MG63 (cell line): ENCODE data around the gene BACE2. TPM values are rescaled to one million over a fixed set of nuclear protein-coding genes. Genes with fewer than 3 reads are reported as not detected.
"Not testable (repeated sequence)": the region's sequence is repeated elsewhere in the genome, so short reads cannot be mapped to it uniquely, and the experiment has no call there.

Experiments used
- DNase-seq: peaks from one replicate; pipeline ENCODE4 v3.0.0-alpha.2; 2020
- H3K27me3 ChIP-seq: fragments of 250-450 bp; sonication (Bioruptor Pico); 2 replicates; pipeline ENCODE4 v1.5.1; 2020; ENCODE audit warnings: mild to moderate bottlenecking, moderate library complexity
- H3K36me3 ChIP-seq: fragments of 250-450 bp; sonication (Bioruptor Pico); 2 replicates; pipeline ENCODE4 v1.5.1; 2020; ENCODE audit warnings: mild to moderate bottlenecking, moderate library complexity
- H3K4me3 ChIP-seq: fragments of 250-450 bp; sonication (Bioruptor Pico); 2 replicates; pipeline ENCODE4 v1.5.1; 2020; ENCODE audit warnings: mild to moderate bottlenecking, moderate library complexity
- H3K9me3 ChIP-seq: fragments of 250-450 bp; sonication (Bioruptor Pico); 2 replicates; pipeline ENCODE4 v1.5.1; 2020; ENCODE audit warnings: mild to moderate bottlenecking, moderate library complexity
- total RNA-seq: library from RNA; depleted of rRNA; stranded (reverse); fragments of >200 nt; shearing (Covaris generic); gene quantifications from 2 replicates; pipeline ENCODE4 v1.2.3, GENCODE V29; 2014; ENCODE audit warnings: low replicate concordance

BACE2 gene
- total RNA-seq, 1 experiment from 2014 or later = 220 TPM

DNA sequence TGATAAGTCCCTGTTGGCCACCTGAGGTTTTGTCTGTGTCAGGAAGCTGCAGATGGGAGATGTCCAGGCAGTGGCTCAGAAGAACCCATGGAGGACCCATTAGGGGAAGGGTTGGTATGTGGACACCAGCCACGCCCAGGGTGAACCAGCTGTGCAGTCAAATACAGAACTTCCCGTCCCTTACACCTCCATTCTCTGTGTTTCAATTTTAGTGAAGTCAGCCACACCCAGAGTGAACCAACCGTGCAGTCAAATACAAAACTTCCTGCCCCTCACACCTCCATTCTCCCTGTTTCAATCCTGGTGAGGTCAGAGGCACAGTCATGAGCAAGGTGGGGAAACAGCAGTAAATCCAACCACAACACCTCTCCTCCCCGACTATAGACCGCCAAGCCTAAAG, 27.4 kb downstream of the BACE2 start:
- Histone ChIP-seq H3K9me3 (no peaks in the 10 kb centered on the region), H3K27me3 (no peaks in the 10 kb centered on the region), H3K4me3 (no peak overlapping the region), H3K36me3 (peaks cover 10% of the 10 kb centered on the region)
- no peak for DNase-seq

DNA sequence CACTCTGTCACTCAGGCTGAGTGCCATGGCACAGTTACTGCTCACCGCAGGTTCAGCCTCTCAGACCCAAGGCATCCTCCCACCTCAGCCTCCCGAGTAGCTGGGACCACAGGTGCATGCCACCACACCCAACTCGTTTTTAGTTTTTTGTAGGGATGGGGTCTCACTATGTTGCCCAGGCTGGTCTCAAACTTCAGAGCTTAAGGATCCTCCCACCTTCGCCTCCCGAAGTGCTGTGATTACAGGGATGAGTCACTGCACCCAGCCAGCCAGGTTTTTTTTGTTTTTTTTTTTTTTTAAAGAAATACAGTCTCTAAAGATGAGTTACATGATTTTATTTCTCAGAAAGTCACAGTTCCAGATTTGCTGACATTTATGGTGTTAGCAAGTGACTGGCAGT, 29.0 kb downstream of the BACE2 start:
- H3K9me3 ChIP-seq = no peaks in the 10 kb centered on the region
- no peak overlapping the region for H3K4me3 ChIP-seq
- H3K27me3 ChIP-seq = no peaks in the 10 kb centered on the region
- DNase-seq = no peak
- H3K36me3 ChIP-seq = peaks cover 25% of the 10 kb centered on the region

DNA sequence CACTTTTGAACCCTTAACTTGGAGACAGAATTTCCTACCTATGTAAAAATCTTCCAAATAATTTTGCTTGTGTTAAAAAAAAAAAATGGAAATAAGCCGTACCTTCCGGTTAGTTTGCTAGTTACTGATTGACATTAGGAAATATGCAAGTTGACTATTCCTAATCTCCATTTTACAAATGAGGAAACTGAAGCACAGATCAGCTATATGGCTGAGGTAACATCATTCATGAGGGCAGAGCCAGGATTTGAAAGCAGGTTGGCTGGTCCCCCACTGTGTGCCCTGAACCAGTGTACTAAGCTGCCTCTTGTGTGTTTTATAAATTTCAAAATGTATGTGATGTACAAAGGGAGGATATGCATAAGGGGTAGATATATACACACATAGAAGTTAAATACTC, 29.6 kb downstream of the BACE2 start:
- Histone ChIP-seq H3K4me3 (no peak overlapping the region), H3K36me3 (peaks cover 26% of the 10 kb centered on the region), H3K9me3 (no peaks in the 10 kb centered on the region), H3K27me3 (no peaks in the 10 kb centered on the region)
- DNase-seq = no peak

DNA sequence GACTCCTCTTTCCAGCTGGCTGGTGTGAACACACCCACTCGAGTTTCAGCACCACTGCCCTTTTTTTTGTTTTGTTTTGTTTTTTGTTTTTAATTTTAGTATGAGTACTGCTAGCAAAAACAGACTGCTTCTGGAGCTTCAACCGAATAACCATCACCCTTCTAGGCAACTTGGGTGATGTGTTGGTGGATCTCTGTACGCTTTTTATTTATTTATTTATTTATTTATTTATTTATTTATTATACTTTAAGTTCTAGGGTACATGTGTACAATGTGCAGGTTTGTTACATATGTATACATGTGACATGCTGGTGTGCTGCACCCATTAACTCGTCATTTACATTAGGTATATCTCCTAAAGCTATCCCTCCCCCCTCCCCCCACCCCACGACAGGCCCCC, 30.7 kb downstream of the BACE2 start:
- H3K9me3 ChIP-seq, DNase-seq: not testable (repeated sequence)
- peaks cover 30% of the 10 kb centered on the region for H3K36me3 ChIP-seq

DNA sequence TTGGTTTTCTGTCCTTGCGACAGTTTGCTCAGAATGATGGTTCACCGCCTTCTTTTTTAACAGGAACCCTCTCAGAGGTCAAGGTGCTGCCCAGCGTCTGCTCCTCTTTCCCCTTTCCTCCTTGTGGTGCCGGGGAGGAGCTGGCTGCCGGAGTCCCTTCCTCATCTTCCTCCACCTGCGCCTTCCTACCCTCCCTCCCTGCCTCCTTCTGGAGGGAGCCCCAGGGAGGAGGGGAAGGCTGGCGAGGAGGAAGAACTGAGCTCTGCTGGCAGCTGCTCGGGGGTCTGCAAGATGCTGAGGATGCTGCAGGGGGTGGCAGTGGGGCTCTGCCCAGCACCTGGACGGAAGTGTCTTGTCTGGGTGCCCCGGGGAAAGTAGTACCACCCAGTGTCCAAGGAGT, 31.2 kb downstream of the BACE2 start:
- Histone ChIP-seq H3K27me3 (no peaks in the 10 kb centered on the region), H3K36me3 (peaks cover 30% of the 10 kb centered on the region), H3K4me3 (no peak overlapping the region), H3K9me3 (no peaks in the 10 kb centered on the region)
- no peak for DNase-seq

More for the DNA sequence above, 30.7 kb downstream of the BACE2 start:
- H3K4me3 ChIP-seq, H3K27me3 ChIP-seq: not testable (repeated sequence)

DNA sequence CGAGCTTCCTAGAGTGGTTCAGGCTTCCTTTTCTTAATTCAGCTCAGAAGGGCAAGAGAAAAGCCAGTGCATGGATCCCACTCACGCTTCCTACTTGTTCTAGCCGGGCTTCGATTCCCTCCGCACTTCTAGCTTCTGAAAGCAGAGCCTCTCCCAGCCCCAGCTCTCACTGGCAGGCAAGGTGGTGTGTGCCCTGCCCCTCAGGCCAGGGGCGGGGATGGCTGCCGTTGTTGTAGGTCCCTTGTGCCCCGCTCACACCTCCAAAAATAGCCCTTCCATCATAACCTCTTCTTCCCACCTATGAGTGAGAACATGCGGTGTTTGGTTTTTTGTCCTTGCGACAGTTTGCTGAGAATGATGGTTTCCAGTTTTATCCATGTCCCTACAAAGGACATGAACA, 31.6 kb downstream of the BACE2 start:
- Histone ChIP-seq H3K27me3 (no peaks in the 10 kb centered on the region), H3K36me3 (peaks cover 30% of the 10 kb centered on the region)
- no peak for DNase-seq

DNA sequence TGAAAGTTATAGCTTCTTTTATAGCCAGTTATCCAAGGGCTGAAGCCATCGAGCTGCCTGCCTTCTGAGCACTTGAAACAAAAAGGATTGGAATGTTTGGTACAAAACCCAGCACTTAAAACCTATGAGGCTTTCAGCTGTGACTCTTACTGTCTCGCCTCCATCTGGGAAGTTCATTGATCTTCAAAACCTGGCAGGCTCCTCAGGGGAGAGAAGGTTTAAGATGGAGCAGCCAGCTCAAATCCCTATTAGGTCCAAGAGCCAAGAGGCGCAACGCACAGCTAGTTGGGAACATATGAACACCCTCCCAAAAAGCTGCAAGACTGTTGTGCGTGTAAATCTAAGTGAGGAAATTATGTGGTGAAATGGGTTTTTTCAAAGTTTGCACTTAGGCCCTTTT, 33.4 kb downstream of the BACE2 start:
- H3K9me3 ChIP-seq = no peaks in the 10 kb centered on the region
- H3K4me3 ChIP-seq = no peak overlapping the region
- no peak for DNase-seq
- no peaks in the 10 kb centered on the region for H3K27me3 ChIP-seq
- peaks cover 35% of the 10 kb centered on the region for H3K36me3 ChIP-seq

More for the DNA sequence above, 31.6 kb downstream of the BACE2 start:
- no peaks in the 10 kb centered on the region for H3K9me3 ChIP-seq
- no peak overlapping the region for H3K4me3 ChIP-seq

DNA sequence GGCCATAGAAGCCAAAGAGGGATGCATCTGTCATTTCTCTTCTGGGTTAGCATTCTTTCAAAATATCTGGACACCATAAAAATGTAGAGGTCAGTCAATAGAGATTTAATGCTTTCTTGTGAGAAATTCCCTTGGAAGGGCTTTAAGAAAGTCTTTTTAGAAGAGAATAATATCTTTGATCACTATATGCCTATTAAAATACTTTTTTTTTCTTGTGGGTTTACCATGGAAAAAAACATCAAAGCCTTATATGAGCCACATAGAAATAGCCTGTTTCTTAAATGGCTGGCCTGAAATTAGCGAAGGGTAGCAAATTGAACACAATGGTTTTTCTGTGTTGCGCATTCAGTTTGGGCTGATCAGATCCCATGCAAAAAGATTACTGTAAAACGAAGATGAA, 36.8 kb downstream of the BACE2 start:
- Histone ChIP-seq H3K4me3 (no peak overlapping the region), H3K27me3 (no peaks in the 10 kb centered on the region), H3K36me3 (peaks cover 37% of the 10 kb centered on the region), H3K9me3 (no peaks in the 10 kb centered on the region)
- no peak for DNase-seq

DNA sequence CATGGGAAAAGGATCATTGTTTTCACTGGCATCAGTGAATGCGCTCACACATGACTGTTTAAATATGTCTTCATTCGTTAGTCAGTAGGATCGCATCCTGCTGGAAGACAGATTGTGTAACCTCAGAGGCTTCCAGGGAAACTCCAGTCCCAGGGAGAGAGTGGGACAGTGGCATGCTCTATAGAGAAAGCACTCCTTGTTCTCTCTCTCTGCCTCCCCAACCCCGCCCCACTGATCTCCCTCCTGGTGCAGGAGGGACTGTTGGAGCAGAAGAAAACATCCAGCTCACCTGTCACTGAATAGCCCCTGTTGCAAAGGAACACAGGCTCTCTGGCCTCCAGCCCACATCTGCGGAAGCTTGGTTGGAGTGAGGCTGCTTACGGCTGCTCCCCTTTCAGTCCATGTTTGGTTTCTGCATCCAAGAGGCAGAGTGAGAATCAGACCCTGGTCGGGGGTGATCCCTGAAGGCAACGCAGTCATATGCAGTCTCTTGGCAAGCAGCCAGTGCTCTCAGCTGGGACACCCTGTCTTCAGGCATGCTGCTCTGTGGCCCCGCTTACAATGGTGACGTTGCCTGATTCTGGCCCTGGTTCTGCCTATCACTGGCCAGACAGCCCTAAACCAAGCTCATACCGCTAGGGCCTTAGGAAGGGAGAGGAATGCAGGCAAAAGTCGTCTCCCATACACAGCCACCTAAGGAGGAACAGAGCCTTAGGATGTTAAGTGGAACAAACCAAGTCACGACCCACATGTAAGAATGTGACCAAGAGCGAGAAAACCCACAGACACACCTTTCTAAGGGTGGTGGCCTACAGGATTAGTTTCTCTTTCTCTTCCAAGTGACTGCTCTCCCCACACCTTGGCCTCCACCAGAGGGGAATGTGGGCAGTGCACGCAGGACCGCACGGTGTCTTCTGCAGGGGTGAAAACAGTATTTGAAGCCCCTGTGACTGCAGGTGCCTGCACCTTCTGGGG, 39.7 kb downstream of the BACE2 start:
- Histone ChIP-seq H3K9me3 (no peaks in the 10 kb centered on the region), H3K4me3 (no peak overlapping the region), H3K27me3 (no peaks in the 10 kb centered on the region), H3K36me3 (peaks cover 42% of the 10 kb centered on the region)
- DNase-seq = no peak

DNA sequence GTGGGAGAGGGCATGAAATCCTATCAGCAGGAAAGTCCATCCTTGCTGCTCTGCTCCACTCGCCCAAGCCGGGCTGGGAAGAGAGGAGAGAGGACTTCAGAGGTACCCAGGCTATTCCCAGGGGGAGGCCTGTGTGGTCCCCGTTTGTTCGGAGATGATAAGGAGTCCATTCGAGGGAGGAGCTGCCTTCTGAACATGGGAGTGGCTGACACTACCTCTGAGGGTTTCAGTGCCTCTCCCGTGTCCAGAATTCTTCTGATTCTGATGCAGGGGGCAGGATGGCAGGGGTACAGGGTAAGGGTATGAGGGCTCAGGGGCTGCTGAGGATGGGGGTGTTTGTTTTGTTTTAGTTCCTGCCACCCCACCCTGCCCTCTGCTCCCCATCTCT, 40.4 kb downstream of the BACE2 start:
- H3K27me3 ChIP-seq = no peaks in the 10 kb centered on the region
- DNase-seq = no peak

DNA sequence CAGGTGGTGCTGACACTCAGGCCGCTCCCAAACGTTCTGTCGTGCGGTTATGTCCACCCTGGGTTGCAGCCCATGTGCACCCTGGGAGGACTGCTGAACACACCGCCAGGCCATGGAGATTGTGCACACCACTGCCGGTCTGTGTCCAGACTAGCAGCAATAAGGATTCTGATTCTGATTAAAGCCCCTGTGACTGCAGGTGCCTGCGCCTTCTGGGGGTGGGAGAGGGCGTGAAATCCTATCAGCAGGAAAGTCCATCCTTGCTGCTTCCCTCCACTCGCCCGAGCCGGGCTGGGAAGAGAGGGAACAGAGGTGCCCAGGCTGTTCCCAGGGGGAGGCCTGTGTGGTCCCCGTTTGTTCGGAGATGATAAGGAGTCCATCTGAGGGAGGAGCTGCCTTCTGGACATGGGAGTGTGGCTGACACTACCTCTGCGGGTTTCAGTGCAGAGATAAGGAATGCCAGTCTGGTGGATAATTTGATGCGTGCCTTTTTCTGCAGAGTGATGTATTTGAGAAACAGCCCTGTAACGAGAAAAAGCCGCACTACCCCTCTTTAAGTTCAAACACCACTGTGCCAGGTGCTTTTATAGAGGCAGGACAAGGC, 41.2 kb downstream of the BACE2 start:
- peaks cover 50% of the 10 kb centered on the region for H3K36me3 ChIP-seq
- DNase-seq = no peak

More for the DNA sequence above, 40.4 kb downstream of the BACE2 start:
- no peaks in the 10 kb centered on the region for H3K9me3 ChIP-seq
- no peak overlapping the region for H3K4me3 ChIP-seq
- H3K36me3 ChIP-seq = peaks cover 46% of the 10 kb centered on the region

DNA sequence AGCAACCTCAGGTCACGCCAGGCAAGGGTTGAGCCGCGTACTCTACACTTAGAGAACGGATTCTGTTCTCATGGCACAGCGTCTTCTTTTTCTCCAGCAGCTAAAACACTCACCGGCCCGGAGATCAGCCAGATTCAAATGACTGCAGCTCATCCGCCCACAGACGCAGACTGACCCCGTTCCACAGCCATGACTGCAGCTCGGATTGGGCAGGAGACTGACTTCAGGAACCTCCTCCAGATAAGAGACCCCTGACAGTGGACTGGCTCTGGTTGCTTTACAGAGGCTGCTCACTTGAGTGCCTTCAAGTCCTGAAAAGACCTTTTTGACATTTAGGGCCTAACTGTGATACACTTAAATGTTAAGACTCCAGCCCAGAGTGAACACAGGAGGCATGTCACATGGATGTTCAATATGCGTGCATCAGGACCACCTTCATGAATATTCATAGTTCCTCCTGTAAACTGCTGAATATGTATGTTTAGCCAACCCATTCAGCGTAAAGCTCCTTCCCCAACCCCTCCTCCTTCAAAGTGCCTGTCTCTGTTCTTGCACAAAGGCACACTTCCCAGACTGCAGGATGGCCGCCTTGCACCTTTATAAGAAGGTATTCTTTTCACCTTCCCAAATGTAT, 42.6 kb downstream of the BACE2 start:
- Histone ChIP-seq H3K36me3 (peaks cover 53% of the 10 kb centered on the region), H3K9me3 (no peaks in the 10 kb centered on the region), H3K4me3 (no peak overlapping the region), H3K27me3 (no peaks in the 10 kb centered on the region)
- DNase-seq = no peak

More for the DNA sequence above, 41.2 kb downstream of the BACE2 start:
- Histone ChIP-seq H3K4me3 (no peak overlapping the region), H3K9me3 (no peaks in the 10 kb centered on the region), H3K27me3 (no peaks in the 10 kb centered on the region)

DNA sequence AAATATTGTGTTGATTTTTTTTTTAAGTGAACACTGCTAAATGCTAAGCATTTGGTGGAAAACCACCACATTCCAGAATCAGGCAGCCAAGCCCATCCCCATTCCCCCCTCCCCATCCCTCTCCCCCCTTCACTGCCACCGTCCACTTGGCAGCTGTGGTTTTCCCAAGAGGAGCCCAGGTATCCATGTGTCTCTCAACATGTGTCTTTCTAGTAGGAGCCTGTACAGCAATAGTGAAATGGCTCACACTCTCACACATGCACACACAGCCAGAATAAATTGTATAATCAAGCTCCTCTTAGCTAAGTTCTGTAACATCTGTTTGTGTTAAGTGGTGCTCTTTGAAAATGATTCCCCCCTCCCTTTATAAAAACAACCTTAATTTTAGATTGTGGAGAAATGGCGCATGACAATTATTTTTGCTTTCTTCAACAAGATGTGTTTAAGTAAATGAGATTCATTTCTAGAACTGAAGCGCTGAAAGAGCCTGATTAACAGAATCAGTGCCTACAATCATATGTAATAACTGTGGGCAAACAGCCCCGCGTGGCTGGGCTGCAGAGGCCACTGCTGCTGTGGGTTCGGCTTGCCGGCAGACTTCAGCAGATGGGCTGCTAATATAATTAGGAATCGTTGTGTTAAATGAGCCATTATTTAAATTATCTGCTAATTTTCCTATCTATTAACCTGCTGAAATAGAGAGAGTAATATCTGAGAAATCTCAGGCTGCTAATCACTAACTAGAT, 43.3 kb downstream of the BACE2 start:
- H3K4me3 ChIP-seq = no peak overlapping the region
- DNase-seq = no peak
- H3K36me3 ChIP-seq = peaks cover 50% of the 10 kb centered on the region
- H3K9me3 ChIP-seq = no peaks in the 10 kb centered on the region
- H3K27me3 ChIP-seq = no peaks in the 10 kb centered on the region

DNA sequence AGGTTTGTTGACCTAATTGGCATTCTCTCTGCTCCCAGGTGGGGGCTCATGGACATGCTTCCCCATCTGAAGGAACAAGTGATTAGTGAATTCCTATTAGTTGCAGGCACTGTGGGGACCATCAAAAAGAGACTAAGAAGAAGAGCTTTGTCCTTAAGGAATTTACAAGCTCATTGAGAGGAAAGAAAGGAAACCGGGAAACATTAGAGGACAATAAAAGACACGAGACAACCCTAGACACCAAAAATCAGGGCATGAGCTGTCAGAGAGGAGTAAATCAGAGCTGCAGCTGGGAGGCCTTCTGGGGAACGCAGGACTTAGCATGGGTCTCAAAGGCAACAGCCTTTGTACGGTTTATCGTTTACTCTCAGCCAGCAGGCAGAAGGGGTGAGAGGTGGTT, 45.1 kb downstream of the BACE2 start:
- Histone ChIP-seq H3K27me3 (no peaks in the 10 kb centered on the region), H3K36me3 (peaks cover 46% of the 10 kb centered on the region), H3K4me3 (no peak overlapping the region), H3K9me3 (no peaks in the 10 kb centered on the region)
- DNase-seq = no peak

DNA sequence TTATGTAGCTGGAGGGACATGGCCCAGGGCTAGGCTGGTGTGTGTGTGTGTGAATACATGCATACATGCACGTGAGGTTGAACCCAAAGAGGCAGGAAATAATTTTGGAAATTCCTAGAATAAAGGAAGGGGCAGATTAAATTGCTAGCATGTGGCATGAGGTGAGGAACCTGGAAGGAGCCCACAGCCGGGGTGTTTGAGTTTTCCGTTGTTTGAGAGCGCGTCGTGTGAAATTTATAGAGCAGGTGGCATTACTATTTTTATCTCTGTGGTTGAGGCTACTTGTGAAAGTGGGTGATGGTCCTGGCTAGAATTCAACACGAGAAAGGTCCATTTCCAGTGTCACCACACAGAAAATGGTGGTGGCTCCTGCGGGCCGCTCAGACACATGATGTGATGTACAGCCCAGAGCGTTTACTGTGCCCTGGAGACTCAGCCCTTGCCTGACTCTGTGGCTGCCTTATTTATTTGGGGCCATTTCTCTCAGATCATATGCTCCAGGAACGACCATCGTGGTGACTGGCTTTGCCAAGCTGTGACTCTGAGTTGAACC, 48.0 kb downstream of the BACE2 start:
- DNase-seq = no peak
- Histone ChIP-seq H3K9me3 (no peaks in the 10 kb centered on the region), H3K27me3 (no peaks in the 10 kb centered on the region), H3K36me3 (peaks cover 52% of the 10 kb centered on the region), H3K4me3 (no peak overlapping the region)

DNA sequence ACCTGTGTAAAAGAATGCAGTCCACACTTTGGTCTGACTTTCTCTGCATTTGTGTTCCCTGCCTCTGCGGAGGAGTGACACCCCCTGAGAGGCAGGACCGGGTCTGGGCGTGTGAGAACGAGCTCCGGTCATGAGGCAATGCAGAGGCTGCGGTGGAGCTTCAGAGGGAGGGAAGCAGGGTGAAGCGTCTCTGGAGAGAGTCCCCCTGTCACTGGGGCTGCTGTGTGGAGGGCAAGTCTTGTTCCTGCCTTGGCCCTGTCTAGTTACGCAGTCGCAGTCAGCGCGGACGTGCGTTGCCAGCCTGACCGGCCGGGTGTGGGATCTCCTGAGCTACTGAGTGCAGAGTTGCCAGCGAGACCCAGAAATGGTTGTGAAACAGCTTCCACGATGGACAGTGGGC, 48.5 kb downstream of the BACE2 start:
- DNase-seq = no peak
- no peaks in the 10 kb centered on the region for H3K9me3 ChIP-seq
- no peaks in the 10 kb centered on the region for H3K27me3 ChIP-seq

More for the DNA sequence above, 48.5 kb downstream of the BACE2 start:
- no peak overlapping the region for H3K4me3 ChIP-seq
- H3K36me3 ChIP-seq = peaks cover 51% of the 10 kb centered on the region
